SHP77 treated with DMSO at 0.1 percent for 48 hours (cell line): Measurements from ENCODE around the gene EXOSC3.
"Not testable (repeated sequence)": the region's sequence is repeated elsewhere in the genome, so short reads cannot be mapped to it uniquely, and the experiment has no call there.

ENCODE experiments used
- DNase-seq: peaks from one replicate; lab custom pipeline; 2025; lab: John Stamatoyannopoulos, UW

The EXOSC3 gene

GRCh38 chr9:37775216-37775919, 9.5 kb downstream of the EXOSC3 start:
- DNase-seq: no peak

DNA sequence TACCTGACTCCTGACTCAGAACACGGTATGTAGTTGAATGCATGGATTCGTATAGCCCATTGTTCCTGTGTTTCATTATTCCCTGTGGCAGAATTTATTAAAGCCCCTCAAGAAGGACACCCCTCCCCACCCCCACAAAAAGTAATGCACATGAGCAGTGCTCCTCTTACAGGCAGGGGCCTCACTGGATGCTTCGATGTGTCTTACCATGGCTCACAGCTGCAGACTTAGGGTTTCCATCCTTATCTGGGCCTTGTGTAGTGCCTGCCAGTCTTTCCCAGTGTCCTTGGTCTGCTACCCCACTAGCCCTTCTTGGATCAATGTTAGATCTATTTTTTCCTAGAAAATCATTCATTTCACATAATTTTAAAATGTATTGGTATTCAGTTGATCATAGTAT, 14.9 kb downstream of the EXOSC3 start:
- no peak for DNase-seq

GRCh38 chr9:37769306-37769705, 15.6 kb downstream of the EXOSC3 start:
- no peak for DNase-seq

DNA sequence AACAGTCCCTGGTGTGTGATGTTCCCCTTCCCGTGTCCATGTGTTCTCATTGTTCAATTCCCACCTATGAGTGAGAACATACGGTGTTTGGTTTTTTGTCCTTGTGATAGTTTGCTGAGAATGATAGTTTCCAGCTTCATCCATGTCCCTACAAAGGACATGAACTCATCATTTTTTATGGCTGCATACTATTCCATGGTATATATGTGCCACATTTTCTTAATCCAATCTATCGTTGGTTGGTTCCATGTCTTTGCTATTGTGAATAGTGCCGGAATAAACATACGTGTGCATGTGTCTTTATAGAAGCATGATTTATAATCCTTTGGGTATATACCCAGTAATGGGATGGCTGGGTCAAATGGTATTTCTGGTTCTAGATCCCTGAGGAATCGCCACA, 19.6 kb downstream of the EXOSC3 start:
- DNase-seq: not testable (repeated sequence)

DNA sequence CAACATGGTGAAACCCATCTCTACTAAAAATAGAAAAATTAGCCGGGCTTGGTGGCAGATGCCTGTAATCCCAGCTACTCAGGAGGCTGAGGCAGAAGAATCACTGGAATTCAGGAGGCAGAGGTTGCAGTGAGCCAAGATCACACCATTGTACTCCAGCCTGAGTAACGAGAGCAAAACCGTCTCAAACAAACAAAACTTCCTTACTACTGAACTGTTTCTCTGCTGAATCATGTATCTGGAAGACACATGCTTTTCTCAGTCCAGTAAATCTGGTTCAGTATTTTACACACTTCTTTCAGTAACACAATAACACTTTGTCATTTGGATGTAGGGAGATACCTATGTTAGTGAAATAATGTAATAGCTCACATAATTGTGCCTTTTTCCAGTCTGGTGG, 23.4 kb downstream of the EXOSC3 start:
- no peak for DNase-seq

- no peak for DNase-seq
Measured at GRCh38 chr9:37760416-37761161, 24.3 kb downstream of the EXOSC3 start.

- no peak for DNase-seq
Measured at GRCh38 chr9:37758747-37759146, 26.1 kb downstream of the EXOSC3 start.

DNA sequence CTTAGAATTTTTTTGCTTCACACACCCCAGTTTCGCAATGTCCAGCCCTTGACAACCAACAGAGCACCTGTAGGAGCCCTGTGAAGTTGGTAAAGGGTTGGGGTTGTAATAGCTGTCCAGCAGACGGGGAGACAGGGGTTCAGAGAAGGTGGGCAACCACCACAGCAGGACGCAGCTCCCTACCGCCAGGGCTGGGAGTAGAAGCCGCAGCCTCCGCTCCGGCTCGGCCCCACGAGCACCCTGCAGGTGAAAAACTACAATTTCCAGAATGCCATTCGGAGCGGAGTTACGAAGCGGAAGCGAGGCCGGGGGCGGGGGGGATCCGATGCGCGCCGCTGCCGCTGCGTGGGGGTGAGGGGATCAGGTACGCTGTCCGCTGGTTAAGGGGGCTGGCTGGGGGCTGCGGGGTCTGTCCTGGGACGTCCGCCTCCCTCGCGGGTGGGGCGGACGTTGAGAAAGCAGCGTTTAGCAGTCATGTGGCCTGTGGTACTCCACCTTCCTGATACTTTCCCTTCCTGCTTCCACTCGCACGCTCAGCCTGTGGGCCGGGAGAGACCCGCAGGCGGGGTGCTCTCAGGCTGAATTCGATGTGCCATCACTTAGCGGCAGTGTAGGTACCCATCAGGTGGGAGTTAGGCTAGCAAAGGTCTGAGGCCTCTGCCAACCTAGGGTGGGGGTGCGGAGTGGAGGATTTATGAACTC, 31.2 kb downstream of the EXOSC3 start, which contains the start of gene TRMT10B:
Gene TRMT10B (plus strand): TSS at position 317 of the 702 bp plus-strand sequence. CDS start 8,127 bp downstream, outside the sequence.
- no peak for DNase-seq

GRCh38 chr9:37752642-37753488, 32.0 kb downstream of the EXOSC3 start:
- no peak for DNase-seq

GRCh38 chr9:37752112-37752511, 32.8 kb downstream of the EXOSC3 start:
- not testable (repeated sequence) for DNase-seq

GRCh38 chr9:37751704-37752103, 33.2 kb downstream of the EXOSC3 start:
- not testable (repeated sequence) for DNase-seq

DNA sequence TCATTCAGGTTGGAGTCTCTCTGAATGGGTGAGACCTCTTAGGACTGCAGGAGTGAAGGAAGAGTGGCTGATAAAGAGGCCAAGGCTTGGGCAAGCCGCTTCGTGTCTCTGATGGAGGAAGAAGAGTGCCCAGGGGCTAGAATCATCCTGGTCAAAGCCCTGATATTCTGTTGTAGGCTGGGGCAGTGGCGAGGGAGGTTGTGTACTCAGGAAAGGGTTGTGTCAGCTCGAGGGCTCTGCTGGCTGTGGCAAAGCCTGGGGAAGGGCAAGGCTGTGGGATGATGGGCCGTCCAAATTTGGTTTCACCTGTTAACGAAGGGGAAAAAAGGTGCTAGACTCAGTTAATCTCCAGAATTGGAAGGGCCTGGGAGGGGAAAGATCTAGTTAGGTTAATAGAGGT, 33.7 kb downstream of the EXOSC3 start:
- no peak for DNase-seq

GRCh38 chr9:37749129-37749528, 35.7 kb downstream of the EXOSC3 start:
- DNase-seq: no peak

DNA sequence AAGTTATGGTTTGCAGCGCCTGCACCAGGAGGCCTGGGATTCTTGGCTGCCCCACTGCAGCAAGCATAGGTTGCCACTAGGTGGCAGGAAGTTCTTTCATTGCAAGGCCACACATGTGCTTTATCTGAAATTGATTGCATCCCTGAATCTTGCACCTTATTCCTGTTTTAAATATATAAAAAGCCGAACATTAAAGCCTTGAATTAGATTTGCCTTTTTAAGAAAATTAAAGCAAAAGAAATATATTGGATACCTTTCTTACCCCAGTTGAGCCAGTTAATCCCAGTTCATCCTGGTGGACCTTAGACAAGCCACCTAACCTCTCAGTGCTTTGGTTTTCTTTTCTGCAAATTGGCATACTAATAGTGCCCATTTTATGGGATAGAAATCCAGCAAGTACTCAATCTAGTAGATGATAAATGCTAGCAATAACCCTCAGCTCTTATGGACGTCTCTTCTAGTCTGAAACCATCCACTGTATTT, 37.6 kb downstream of the EXOSC3 start:
- DNase-seq: no peak

- DNase-seq: no peak
Measured at GRCh38 chr9:37746448-37747270, 38.2 kb downstream of the EXOSC3 start.

GRCh38 chr9:37745970-37746369, 38.9 kb downstream of the EXOSC3 start:
- DNase-seq: no peak

GRCh38 chr9:37740631-37741328, 44.1 kb downstream of the EXOSC3 start:
- no peak for DNase-seq

GRCh38 chr9:37740128-37740527, 44.7 kb downstream of the EXOSC3 start:
- no peak for DNase-seq

DNA sequence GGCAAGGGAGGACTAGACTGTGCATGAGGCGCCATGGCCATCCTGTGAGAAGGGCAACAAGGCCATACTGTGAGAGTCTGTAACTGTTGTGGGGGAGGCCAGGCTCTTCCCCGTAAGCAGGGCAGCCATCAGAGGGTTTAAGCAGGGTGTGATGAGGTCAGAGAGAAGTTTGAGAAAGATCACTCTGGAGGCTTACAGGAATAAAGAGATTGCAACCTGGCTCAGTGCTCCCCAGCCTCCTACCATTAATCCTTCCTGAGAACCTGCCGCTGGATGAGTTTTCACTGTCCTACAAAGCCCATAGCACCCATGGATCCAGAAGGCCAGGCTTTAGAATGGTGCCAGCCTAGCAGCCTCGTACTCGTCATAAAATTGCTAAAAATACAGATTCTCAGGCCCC, 45.6 kb downstream of the EXOSC3 start:
- DNase-seq: no peak

DNA sequence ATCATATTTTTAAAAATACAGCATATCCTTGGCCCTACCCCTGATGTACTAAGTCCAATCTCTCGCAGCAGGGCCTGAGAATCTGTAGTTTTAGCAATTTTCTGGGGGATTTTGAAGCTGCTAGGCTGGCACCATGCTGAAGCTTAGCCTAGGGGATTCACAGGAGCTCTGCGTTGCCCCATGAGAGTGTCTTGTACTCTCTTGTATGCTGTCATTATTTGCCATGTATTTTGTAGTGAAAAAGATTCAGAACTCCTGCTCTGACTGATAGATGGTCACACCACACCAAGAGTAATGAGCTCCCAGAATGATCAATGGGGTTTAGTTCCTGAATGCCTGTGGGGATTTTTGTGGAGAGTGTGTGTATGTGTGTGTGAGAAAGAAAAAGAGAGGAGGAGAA, 51.9 kb downstream of the EXOSC3 start:
- no peak for DNase-seq
